HG03521 (cell line): ENCODE measurements around the gene GALNTL6.
"Not testable (repeated sequence)": the region's sequence is repeated elsewhere in the genome, so short reads cannot be mapped to it uniquely, and the experiment has no call there.

Experiments used
- ATAC-seq: cut with Tn5 transposase; IDR thresholded peaks from one replicate; pipeline ENCODE4 v1.9.1; 2021; ENCODE audit warnings: mild to moderate bottlenecking, moderate library complexity; ENCODE audit not compliant: unreplicated experiment

GALNTL6 gene

GRCh38 chr4:172962564-172963353 is 1149.6 kb downstream of the GALNTL6 start:
- no peak for ATAC-seq

GRCh38 chr4:172963498-172964294 is 1150.5 kb downstream of the GALNTL6 start:
- ATAC-seq: no peak

- ATAC-seq: not testable (repeated sequence)
Measured at GRCh38 chr4:172970189-172970588, 1157.0 kb downstream of the GALNTL6 start.

- ATAC-seq: no peak
Measured at GRCh38 chr4:172974586-172974985, 1161.4 kb downstream of the GALNTL6 start.

GRCh38 chr4:172975651-172976229 is 1162.5 kb downstream of the GALNTL6 start:
- ATAC-seq: no peak

DNA sequence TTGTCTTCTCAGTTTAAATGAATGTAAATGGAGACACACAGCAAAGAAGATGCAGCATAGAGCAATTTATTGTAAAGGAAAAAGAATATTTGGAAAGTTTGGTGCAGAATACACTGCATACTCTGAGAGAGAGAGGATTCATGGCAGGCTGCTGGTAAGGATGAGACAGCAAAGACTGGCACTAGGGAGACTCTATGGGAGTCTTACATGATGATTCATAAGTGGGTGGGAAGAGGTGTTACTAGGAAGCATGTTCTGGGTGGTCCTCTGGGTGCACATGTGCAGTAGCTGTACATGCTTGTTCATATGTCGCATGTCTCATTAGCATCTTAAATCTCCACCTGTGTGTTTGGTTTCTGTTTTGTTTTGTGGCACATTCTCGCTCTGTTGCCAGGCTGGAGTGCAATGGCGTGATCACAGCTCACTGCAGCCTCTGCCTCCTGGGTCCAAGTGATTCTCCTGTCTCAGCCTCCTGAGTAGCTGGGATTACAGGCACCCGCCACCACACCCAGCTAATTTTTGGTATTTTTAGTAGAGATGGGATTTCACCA is 1164.4 kb downstream of the GALNTL6 start:
- ATAC-seq: not testable (repeated sequence)

DNA sequence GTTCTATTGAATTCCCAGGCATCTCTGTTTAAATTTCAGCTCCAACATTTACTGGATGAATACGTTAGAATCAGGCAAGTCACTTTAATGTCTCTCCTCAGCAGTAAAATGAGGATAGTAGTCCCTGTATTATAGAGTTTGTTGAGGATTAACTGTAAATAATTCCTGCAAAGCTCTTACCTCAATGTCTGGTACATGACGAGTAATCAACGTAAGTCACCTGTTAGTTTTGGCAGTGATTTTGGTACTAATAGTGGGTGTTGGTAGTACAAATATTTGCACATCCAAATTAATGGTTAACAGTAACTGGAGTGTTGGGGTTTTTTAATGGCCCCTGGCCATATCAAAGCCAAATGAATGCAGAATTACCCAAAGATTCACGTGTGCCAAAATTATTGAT is 1165.6 kb downstream of the GALNTL6 start:
- no peak for ATAC-seq

GRCh38 chr4:172979332-172979731 is 1166.1 kb downstream of the GALNTL6 start:
- no peak for ATAC-seq

- no peak for ATAC-seq
Measured at GRCh38 chr4:172980219-172980618, 1167.0 kb downstream of the GALNTL6 start.

DNA sequence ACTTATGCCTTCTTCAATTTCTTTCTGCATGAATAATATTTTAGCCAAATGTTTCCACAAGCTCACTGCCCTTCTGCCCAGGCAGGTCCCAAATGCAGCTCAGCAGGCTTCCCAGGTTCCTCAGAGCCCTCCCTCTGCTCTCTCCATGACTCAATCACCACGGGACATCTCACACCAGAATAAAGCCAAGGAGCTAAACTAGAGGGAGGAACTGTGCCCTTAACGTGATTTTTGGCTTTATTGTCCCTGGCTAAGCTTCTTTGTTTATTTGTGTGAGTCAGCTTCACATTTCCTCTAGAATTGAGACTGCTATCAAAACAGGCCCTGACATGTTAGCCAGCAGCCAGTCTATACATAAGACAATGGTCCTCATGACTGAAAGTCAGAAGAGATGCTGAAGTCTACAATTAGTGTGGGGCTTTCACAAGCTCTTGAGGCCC is 1169.0 kb downstream of the GALNTL6 start:
- ATAC-seq: peak; percentile 47

DNA sequence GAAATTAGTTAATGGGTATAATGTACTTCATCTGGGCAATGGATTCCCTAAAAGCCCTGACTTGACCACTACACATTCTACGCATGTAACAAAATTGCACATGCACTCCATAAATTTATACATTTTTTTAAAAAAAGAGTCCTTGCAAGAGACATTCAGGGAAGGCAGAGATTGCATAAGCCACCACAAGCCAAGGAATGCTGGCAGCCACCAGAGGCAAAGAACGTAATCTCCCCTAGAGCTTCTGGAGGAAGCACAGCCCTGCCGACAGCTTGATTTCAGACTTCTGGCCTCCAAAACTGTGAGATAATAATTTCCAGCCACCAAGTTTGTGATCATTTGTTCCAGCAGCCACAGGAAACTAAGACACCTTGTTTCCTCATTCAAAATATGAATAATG is 1169.8 kb downstream of the GALNTL6 start:
- ATAC-seq: no peak

DNA sequence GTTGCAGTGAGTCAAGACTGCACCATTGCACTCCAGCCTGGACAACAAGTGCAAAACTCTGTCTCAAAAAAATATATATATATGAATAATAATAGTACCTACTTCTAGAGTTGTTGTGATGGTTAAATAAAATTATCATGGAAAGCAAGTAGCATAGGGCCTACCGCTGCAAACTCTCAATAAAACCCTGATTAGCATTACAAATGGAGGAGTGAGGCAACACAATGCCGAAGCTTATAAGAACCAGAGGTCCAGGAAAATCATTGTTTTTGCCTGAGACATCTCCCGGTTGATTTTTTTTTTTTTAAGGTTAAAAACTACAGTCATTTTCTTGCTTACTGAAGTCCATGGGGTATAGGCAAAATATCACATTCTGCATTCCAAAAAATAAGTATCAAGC is 1170.4 kb downstream of the GALNTL6 start:
- no peak for ATAC-seq

DNA sequence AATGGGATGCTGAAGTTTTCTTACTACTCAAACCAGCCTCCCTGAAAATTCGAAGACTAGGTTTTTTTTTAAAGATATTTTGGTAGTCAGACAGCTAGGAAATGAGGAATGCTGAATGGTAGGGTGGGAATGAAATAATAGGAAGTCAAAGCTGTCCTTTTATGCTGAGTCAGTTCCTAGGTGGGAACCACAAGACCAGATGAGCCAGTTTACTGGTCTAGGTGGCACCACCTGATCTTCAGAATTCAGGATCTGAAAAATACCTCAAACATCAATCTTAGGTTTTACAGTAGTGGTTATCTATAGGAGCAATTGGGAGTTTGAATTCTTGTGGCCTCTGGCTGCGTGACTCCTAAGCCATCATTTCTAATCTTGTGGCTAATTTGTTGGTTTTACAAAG is 1172.3 kb downstream of the GALNTL6 start:
- no peak for ATAC-seq

GRCh38 chr4:172986114-172986513 is 1172.9 kb downstream of the GALNTL6 start:
- peak; percentile 68 for ATAC-seq

- ATAC-seq: no peak
Measured at GRCh38 chr4:172989984-172990820, 1177.0 kb downstream of the GALNTL6 start.

- no peak for ATAC-seq
Measured at GRCh38 chr4:172992648-172993378, 1179.6 kb downstream of the GALNTL6 start.

DNA sequence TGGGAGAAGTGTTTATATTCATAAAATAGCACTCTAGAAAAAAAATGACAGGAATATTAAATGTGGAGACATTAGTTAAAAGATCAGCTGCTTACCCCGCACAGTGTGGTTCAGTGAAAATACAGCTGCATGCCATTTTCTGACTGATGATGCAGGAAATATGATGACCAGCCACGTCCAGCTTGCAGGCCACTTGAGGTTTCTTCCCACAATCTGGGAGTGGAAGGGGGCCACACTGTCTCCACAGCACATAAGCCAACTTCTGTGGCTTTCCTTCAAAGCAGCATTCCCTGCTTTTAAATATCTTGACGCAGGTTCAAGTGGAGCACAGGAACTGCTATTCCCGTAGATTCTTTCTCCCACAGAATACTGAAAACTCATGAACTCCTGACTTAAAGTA is 1182.0 kb downstream of the GALNTL6 start:
- ATAC-seq: no peak

DNA sequence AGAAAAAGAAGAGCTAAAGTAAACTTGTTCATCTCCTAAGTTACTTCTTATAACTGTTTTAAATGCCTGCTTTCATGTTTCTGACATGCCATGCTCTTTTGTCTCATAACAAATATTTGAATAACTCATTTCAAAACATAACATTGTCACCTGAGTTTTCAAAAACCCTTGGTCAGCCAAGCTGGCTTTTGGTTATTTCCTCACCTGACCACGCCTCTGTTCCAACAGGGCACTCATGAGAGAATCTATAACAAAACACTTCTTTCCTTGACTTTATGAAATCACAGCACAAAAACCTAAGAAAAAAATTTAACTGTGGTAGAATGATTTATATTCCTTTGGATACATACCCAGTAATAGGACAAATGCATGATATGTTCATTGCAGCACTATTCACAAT is 1182.5 kb downstream of the GALNTL6 start:
- ATAC-seq: no peak

DNA sequence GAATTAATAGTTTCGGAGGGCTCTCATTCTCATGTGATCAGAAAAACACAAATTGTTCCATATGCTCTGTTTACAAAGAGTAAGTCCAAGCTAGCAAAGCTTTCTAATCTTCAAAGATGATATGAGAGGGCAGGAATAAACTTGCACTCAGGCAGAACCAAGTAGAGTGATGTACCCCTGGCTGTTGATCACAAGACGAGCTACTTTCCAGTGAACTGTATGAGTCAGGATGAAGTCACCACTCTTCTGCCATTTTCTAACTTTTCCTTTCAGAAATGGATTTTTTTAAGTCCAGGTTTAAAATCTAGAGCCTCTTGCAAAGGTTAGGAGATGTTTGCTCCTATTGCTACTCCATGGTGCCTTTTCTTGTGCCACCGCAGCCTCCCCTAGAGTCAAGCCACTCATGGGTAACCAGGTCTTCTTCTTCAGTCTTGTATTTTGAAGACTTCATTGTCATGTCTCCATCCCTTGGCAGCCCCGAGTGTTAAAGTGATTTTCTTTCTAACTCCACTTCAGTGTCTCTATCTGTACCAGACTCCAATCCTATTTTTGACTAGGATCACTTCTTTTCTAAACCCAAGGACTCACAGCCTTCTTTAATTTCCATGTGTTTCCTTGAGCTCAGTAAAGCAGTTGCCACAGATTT is 1183.5 kb downstream of the GALNTL6 start:
- no peak for ATAC-seq
